Osteoblast (primary cell): ENCODE measurements around the gene MUCL1. TPM values are rescaled to one million over a fixed set of nuclear protein-coding genes. Genes with fewer than 3 reads are reported as not detected.

ENCODE experiments used
- DNase-seq: peaks from one replicate; pipeline ENCODE4 v3.0.0; 2011; ENCODE audit warnings: low spot score, mixed read lengths; ENCODE audit not compliant: insufficient read length; ENCODE audit errors: missing footprints
- H2AFZ ChIP-seq: 2 replicates; pipeline ENCODE4 v1.6.0; 2011; ENCODE audit warnings: mild to moderate bottlenecking, low read length
- H3K27ac ChIP-seq: 2 replicates; pipeline ENCODE4 v1.5.1; 2011; ENCODE audit warnings: mild to moderate bottlenecking, low read depth, low read length, moderate library complexity
- H3K27me3 ChIP-seq: 2 replicates; pipeline ENCODE4 v1.6.0; 2012; ENCODE audit warnings: mild to moderate bottlenecking, control low read depth, inconsistent platforms, low read length, moderate library complexity; ENCODE audit not compliant: insufficient read depth
- H3K36me3 ChIP-seq: 2 replicates; pipeline ENCODE4 v1.5.1; 2011; ENCODE audit warnings: mild to moderate bottlenecking, low read length, control low read depth, moderate library complexity; ENCODE audit not compliant: insufficient read depth
- H3K4me1 ChIP-seq: 2 replicates; pipeline ENCODE4 v1.5.1; 2011; ENCODE audit warnings: mild to moderate bottlenecking, low read length, control low read depth, moderate library complexity; ENCODE audit not compliant: insufficient read depth
- H3K4me2 ChIP-seq: 2 replicates; pipeline ENCODE4 v1.6.0; 2011; ENCODE audit warnings: mild to moderate bottlenecking, low read length; ENCODE audit not compliant: insufficient read depth
- H3K4me3 ChIP-seq: fragments of 200-600 bp; sonication (generic); 3 replicates; pipeline ENCODE4 v1.5.1; 2012; ENCODE audit warnings: mild to moderate bottlenecking, low read length, inconsistent platforms; ENCODE audit not compliant: insufficient read depth
- H3K79me2 ChIP-seq: 2 replicates; pipeline ENCODE4 v1.6.0; 2012; ENCODE audit warnings: mild to moderate bottlenecking, low read length, control low read depth, inconsistent platforms; ENCODE audit not compliant: insufficient read depth
- H3K9me3 ChIP-seq: 2 replicates; pipeline ENCODE4 v1.5.1; 2011; ENCODE audit warnings: low read depth, low read length, control low read depth
- H4K20me1 ChIP-seq: 2 replicates; pipeline ENCODE4 v1.6.0; 2012; ENCODE audit warnings: mild to moderate bottlenecking, low read length, control low read depth; ENCODE audit not compliant: insufficient read depth
- total RNA-seq: library from RNA; depleted of rRNA; stranded (reverse); fragments of >200 nt; gene quantifications from 2 replicates; pipeline ENCODE4 v1.2.3, GENCODE V29; 2012
- TF ChIP-seq, protein P1 (sequence below): IDR thresholded peaks from 2 replicates; pipeline ENCODE4 v1.5.1; 2011; ENCODE audit warnings: mild to moderate bottlenecking, low read depth, low read length, moderate library complexity; ENCODE audit errors: extremely low read depth

Gene MUCL1
- total RNA-seq, 1 donor, result not detected

DNA sequence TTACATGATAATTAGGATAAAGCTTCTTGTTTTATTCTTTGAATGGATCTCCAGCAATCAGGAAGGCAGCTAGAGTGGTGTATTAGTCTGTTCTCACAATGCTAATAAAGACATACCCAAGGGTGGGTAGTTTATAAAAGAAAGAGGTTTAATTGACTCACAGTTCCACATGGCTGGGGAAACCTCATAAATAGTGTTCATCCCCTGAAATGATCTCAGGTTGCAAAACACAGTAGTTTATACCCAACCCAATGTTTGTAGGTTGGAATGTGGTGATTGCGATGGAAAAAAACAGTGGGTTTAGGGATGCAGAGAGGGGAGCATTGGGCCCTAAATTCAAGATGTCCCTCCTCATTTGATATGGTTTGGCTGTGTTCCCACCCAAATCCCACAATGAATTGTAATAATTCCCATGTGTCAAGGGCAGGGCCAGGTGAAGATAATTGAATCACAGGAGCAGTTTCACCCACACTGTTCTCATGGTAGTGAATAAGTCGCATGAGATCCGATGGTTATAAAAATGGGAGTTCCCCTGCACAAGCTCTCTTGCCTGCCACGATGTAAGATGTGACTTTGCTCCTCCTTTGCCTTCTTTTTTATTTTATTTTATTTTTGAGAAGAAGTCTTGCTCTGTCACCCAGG, 11.5 kb downstream of the MUCL1 start:
- H3K27ac ChIP-seq, result no peak overlapping the region
- H3K9me3 ChIP-seq, result no peaks in the 10 kb centered on the region
- no peaks in the 10 kb centered on the region for H3K36me3 ChIP-seq
- TF ChIP-seq, protein P1, sequence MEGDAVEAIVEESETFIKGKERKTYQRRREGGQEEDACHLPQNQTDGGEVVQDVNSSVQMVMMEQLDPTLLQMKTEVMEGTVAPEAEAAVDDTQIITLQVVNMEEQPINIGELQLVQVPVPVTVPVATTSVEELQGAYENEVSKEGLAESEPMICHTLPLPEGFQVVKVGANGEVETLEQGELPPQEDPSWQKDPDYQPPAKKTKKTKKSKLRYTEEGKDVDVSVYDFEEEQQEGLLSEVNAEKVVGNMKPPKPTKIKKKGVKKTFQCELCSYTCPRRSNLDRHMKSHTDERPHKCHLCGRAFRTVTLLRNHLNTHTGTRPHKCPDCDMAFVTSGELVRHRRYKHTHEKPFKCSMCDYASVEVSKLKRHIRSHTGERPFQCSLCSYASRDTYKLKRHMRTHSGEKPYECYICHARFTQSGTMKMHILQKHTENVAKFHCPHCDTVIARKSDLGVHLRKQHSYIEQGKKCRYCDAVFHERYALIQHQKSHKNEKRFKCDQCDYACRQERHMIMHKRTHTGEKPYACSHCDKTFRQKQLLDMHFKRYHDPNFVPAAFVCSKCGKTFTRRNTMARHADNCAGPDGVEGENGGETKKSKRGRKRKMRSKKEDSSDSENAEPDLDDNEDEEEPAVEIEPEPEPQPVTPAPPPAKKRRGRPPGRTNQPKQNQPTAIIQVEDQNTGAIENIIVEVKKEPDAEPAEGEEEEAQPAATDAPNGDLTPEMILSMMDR, result no peak
- H3K4me2 ChIP-seq, result no peak overlapping the region
- no peaks in the 10 kb centered on the region for H3K4me1 ChIP-seq
- H3K27me3 ChIP-seq, result no peaks in the 10 kb centered on the region
- no peaks in the 10 kb centered on the region for H3K79me2 ChIP-seq
- no peak for DNase-seq
- no peak overlapping the region for H2AFZ ChIP-seq
- no peak overlapping the region for H3K4me3 ChIP-seq
- H4K20me1 ChIP-seq, result no peaks in the 10 kb centered on the region

DNA sequence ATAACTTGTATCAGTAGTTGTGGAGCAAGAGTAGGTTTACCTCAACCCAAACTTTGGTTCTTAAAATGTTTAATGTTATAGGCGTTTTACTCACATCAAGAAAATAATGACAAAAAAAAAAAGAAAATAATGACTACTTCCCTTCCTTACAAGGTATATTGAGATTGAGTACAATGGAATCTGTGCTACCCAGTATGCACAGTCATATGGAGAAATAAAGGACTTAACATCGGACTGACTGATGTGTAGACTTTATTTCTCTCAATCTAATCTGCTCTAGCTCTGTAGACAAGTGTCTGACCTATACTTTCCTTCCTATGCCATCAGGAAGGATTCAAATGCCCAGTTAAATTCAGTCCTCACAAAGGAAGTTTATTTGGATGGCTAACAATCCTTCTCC, 14.4 kb downstream of the MUCL1 start:
- no peak overlapping the region for H2AFZ ChIP-seq

GRCh38 chr12:54870048-54870447, 15.7 kb downstream of the MUCL1 start:
- no peak for DNase-seq
- H3K27ac ChIP-seq, result no peak overlapping the region
- H3K4me2 ChIP-seq, result no peak overlapping the region
- H3K79me2 ChIP-seq, result no peaks in the 10 kb centered on the region
- no peak overlapping the region for H3K4me3 ChIP-seq
- H3K9me3 ChIP-seq, result no peaks in the 10 kb centered on the region
- no peaks in the 10 kb centered on the region for H4K20me1 ChIP-seq
- H2AFZ ChIP-seq, result no peak overlapping the region
- no peaks in the 10 kb centered on the region for H3K4me1 ChIP-seq
- TF ChIP-seq, protein P1, result no peak
- no peaks in the 10 kb centered on the region for H3K27me3 ChIP-seq
- H3K36me3 ChIP-seq, result no peaks in the 10 kb centered on the region

More for the DNA sequence above, 14.4 kb downstream of the MUCL1 start:
- H3K36me3 ChIP-seq, result no peaks in the 10 kb centered on the region
- no peak overlapping the region for H3K4me3 ChIP-seq
- TF ChIP-seq, protein P1, result no peak
- H3K4me1 ChIP-seq, result no peaks in the 10 kb centered on the region
- no peak overlapping the region for H3K27ac ChIP-seq
- H3K79me2 ChIP-seq, result no peaks in the 10 kb centered on the region
- no peaks in the 10 kb centered on the region for H4K20me1 ChIP-seq
- no peak overlapping the region for H3K4me2 ChIP-seq
- DNase-seq, result no peak
- H3K9me3 ChIP-seq, result no peaks in the 10 kb centered on the region
- no peaks in the 10 kb centered on the region for H3K27me3 ChIP-seq

- no peak overlapping the region for H2AFZ ChIP-seq
- H3K27ac ChIP-seq, result no peak overlapping the region
- no peak for DNase-seq
- no peaks in the 10 kb centered on the region for H3K27me3 ChIP-seq
- no peaks in the 10 kb centered on the region for H4K20me1 ChIP-seq
- no peaks in the 10 kb centered on the region for H3K9me3 ChIP-seq
- TF ChIP-seq, protein P1, result no peak
- no peak overlapping the region for H3K4me3 ChIP-seq
- H3K4me1 ChIP-seq, result no peaks in the 10 kb centered on the region
- H3K36me3 ChIP-seq, result no peaks in the 10 kb centered on the region
- H3K79me2 ChIP-seq, result no peaks in the 10 kb centered on the region
- no peak overlapping the region for H3K4me2 ChIP-seq
Observed at GRCh38 chr12:54870617-54871016, 16.3 kb downstream of the MUCL1 start.
